Liver (tissue), 3 donors: ENCODE data around the gene BPIFB3.

Experiments used
- FOXA1 ChIP-seq: IDR thresholded peaks from 2 replicates; pipeline ENCODE4 v1.6.1; 2016; ENCODE audit warnings: antibody characterized with exemption
- GABPA ChIP-seq, 2 donors: IDR thresholded peaks in 1 of 2; conservative IDR thresholded peaks in 1 of 2; 2 replicates each; pipeline ENCODE4 v1.6.1; 2016; ENCODE audit warnings: antibody characterized with exemption in 2 of 2, mild to moderate bottlenecking in 1 of 2, moderate library complexity in 1 of 2
- JUND ChIP-seq, 2 donors: IDR thresholded peaks; 2 replicates each; pipeline ENCODE4 v1.6.1; 2016; ENCODE audit warnings: antibody characterized with exemption in 2 of 2
- RAD21 ChIP-seq, 2 donors: IDR thresholded peaks; 2 replicates each; pipeline ENCODE4 v1.6.1; 2016; ENCODE audit warnings: antibody characterized with exemption in 2 of 2, mild to moderate bottlenecking in 2 of 2
- SP1 ChIP-seq: IDR thresholded peaks from 2 replicates; pipeline ENCODE4 v1.6.1; 2018; ENCODE audit warnings: antibody characterized with exemption, mild to moderate bottlenecking
- TF ChIP-seq, protein P1 (sequence below): fragments of 150-350 bp; IDR thresholded peaks from 2 replicates; pipeline ENCODE4 v1.5.1; 2017; ENCODE audit warnings: improper control_type of control experiment, low read depth, low read length; ENCODE audit not compliant: missing input control
- TF ChIP-seq, protein P2 (sequence below): IDR thresholded peaks from 2 replicates; pipeline ENCODE4 v1.6.1; 2016; ENCODE audit warnings: antibody characterized with exemption
- TF ChIP-seq, protein P3 (sequence below): IDR thresholded peaks from 2 replicates; pipeline ENCODE4 v1.6.1; 2016; ENCODE audit warnings: antibody characterized with exemption, mild to moderate bottlenecking
- TF ChIP-seq, protein P4 (sequence below): IDR thresholded peaks from 2 replicates; pipeline ENCODE4 v1.6.1; 2016; ENCODE audit warnings: antibody characterized with exemption
- donor health status: healthy.
- donor health status: healthy.

DNA sequence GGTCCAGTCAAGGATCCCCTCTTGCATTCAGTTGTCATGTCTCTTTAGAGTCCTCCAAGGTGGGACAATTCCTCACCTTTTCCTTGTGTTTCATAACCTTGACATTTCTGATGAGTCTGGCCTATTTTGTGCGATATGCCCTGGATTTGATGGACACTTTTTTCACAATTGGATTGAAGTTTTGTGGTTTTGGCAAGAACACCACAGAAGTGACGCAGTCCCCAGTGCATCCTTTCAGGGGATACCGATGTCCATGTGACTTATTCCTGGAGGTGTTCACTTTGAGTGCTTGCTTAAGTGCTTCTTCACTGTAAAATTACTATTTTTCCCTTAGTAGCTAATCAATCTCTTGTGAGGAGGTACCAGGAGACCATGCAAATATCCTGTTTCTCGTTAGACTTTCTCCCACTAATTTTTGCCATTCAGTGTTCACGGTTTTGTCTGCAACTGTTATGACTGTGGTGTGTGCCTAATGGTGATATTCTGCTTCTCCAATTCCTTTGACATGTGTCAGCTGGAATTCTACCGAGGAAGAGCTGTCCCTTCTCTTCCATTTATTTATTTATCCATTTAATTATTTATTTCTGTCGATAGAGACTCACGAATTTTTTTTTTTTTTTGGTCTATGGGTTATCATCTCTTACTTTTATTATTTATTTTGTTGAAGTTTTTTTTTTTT lies 56.6 kb downstream of the BPIFB3 start:
- TF ChIP-seq, protein P1, sequence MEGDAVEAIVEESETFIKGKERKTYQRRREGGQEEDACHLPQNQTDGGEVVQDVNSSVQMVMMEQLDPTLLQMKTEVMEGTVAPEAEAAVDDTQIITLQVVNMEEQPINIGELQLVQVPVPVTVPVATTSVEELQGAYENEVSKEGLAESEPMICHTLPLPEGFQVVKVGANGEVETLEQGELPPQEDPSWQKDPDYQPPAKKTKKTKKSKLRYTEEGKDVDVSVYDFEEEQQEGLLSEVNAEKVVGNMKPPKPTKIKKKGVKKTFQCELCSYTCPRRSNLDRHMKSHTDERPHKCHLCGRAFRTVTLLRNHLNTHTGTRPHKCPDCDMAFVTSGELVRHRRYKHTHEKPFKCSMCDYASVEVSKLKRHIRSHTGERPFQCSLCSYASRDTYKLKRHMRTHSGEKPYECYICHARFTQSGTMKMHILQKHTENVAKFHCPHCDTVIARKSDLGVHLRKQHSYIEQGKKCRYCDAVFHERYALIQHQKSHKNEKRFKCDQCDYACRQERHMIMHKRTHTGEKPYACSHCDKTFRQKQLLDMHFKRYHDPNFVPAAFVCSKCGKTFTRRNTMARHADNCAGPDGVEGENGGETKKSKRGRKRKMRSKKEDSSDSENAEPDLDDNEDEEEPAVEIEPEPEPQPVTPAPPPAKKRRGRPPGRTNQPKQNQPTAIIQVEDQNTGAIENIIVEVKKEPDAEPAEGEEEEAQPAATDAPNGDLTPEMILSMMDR: no peak
- TF ChIP-seq JUND (IDR thresholded peaks at IDR 0.05) (no peak), SP1 (no peak), GABPA (IDR thresholded peaks at IDR 0.05 in 1 of 2, conservative IDR thresholded peaks at IDR 0.05 in 1 of 2) (no peak), FOXA1 (no peak), RAD21 (IDR thresholded peaks at IDR 0.05) (no peak)
- TF ChIP-seq, protein P2, sequence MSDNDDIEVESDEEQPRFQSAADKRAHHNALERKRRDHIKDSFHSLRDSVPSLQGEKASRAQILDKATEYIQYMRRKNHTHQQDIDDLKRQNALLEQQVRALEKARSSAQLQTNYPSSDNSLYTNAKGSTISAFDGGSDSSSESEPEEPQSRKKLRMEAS: no peak
- TF ChIP-seq, protein P3, sequence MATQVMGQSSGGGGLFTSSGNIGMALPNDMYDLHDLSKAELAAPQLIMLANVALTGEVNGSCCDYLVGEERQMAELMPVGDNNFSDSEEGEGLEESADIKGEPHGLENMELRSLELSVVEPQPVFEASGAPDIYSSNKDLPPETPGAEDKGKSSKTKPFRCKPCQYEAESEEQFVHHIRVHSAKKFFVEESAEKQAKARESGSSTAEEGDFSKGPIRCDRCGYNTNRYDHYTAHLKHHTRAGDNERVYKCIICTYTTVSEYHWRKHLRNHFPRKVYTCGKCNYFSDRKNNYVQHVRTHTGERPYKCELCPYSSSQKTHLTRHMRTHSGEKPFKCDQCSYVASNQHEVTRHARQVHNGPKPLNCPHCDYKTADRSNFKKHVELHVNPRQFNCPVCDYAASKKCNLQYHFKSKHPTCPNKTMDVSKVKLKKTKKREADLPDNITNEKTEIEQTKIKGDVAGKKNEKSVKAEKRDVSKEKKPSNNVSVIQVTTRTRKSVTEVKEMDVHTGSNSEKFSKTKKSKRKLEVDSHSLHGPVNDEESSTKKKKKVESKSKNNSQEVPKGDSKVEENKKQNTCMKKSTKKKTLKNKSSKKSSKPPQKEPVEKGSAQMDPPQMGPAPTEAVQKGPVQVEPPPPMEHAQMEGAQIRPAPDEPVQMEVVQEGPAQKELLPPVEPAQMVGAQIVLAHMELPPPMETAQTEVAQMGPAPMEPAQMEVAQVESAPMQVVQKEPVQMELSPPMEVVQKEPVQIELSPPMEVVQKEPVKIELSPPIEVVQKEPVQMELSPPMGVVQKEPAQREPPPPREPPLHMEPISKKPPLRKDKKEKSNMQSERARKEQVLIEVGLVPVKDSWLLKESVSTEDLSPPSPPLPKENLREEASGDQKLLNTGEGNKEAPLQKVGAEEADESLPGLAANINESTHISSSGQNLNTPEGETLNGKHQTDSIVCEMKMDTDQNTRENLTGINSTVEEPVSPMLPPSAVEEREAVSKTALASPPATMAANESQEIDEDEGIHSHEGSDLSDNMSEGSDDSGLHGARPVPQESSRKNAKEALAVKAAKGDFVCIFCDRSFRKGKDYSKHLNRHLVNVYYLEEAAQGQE: no peak
- TF ChIP-seq, protein P4, sequence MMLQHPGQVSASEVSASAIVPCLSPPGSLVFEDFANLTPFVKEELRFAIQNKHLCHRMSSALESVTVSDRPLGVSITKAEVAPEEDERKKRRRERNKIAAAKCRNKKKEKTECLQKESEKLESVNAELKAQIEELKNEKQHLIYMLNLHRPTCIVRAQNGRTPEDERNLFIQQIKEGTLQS: no peak
